Measurements from ENCODE around the gene VPS13D.

VPS13D gene

DNA sequence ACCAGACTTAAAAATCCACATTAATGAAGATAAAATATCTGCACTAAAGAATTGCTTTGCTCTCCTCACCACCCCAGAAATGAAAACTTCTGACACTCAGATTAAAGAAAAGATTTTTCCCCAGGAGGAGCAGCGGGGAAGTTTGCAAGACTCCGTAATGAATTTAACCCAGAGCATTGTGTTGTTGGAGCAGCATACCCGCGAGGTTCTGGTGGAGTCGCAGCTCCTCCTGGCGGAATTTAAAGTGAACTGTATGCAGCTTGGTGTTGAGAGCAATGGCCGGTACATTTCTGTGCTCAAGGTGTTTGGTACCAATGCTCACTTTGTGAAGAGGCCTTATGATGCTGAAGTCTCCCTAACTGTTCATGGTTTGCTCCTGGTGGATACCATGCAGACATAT is 46.4 kb downstream of the VPS13D start:
- Mint-ChIP-seq H3K27ac (no peak overlapping the region), H3K27me3 (no peaks in the 10 kb centered on the region), H3K4me1 (ENCODE audit: low read depth) (no peaks in the 10 kb centered on the region), H3K36me3 (ENCODE audit: low read depth) (peaks cover 79% of the 10 kb centered on the region), H3K4me3 (no peak overlapping the region), H3K9me3 (no peaks in the 10 kb centered on the region)
- no peak for DNase-seq

DNA sequence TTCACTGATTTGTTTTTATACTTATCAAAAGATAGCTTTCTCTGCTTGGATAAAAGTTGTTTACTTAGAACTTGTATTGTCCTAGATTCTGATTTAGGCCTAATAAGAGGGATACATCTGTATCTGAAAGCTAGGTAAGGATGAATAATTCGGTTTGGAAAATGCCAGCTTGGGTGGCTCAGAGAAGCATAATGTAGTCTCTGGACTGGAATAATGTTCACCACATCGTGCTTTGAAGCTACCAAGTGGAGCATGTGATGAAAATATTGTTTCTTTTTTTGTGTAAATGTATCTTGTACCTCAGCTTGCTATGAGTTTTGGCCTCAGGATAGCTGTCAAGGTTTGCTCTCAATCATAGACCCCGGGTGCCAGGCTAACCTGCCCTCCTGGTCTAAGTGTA is 49.2 kb downstream of the VPS13D start:
- H3K4me1 Mint-ChIP-seq (ENCODE audit: low read depth), result no peaks in the 10 kb centered on the region
- no peaks in the 10 kb centered on the region for H3K9me3 Mint-ChIP-seq
- no peaks in the 10 kb centered on the region for H3K27me3 Mint-ChIP-seq
- no peak overlapping the region for H3K4me3 Mint-ChIP-seq
- no peak overlapping the region for H3K27ac Mint-ChIP-seq
- no peak for DNase-seq
- peaks cover 86% of the 10 kb centered on the region for H3K36me3 Mint-ChIP-seq (ENCODE audit: low read depth)

DNA sequence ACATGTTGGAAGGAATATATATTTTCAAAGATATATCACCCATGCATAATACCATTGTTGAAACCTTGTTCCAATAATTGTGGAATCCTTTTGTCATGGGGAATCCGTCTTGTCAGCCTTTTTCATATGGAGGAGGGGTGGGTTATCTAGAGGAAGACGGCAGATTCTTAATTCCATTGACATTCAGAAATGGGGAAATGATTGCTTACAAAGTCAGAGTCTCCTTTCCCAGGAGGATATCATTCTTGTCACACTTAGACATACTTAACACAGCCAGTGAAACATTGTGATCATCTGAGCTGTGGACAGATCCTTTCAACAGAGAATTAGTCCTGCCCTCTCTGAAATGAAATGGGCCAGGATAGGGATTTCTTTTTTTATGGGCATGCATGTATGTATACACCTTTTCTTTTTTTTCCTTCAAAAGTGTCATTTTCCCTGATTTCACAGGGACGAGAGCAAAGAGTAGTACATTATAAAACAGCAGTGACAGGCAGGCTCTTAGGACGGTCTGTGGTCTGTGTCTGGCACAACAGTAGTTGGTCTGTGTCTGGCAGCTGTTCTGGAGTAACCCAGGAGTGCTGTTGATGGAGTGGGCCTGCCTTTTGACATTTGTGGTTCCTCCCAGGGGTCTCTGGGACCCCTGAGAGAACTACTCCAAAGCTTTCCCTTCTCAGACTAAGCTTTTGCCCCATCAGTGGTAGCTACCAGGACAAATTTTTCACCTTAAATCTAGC is 50.1 kb downstream of the VPS13D start:
- H3K9me3 Mint-ChIP-seq, result no peaks in the 10 kb centered on the region
- no peak overlapping the region for H3K4me3 Mint-ChIP-seq
- H3K36me3 Mint-ChIP-seq (ENCODE audit: low read depth), result peaks cover 91% of the 10 kb centered on the region
- H3K27me3 Mint-ChIP-seq, result no peaks in the 10 kb centered on the region
- H3K4me1 Mint-ChIP-seq (ENCODE audit: low read depth), result no peaks in the 10 kb centered on the region
- DNase-seq, result no peak
- no peak overlapping the region for H3K27ac Mint-ChIP-seq

DNA sequence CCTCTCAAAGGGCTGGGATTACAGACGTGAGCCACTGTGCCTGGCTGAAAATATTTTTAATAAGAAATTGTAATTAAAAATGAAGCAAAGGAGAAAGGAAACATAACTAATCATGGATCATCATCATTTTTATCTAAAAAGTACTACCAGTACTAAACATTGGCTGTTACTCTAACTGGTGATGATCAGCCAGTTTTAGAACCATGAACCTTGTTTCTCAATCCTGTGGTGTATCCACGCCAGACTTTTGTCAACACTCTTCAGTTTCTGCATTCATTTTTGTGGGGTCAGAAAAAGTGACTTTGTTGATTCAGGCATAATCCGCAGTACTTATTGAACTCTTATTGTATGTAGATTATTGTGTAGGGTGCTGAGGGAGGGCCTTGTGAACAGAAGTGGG is 52.3 kb downstream of the VPS13D start:
- no peaks in the 10 kb centered on the region for H3K9me3 Mint-ChIP-seq
- no peak for DNase-seq
- no peaks in the 10 kb centered on the region for H3K27me3 Mint-ChIP-seq
- no peak overlapping the region for H3K4me3 Mint-ChIP-seq
- H3K4me1 Mint-ChIP-seq (ENCODE audit: low read depth), result peaks cover 6% of the 10 kb centered on the region
- peaks cover 87% of the 10 kb centered on the region for H3K36me3 Mint-ChIP-seq (ENCODE audit: low read depth)
- H3K27ac Mint-ChIP-seq, result no peak overlapping the region

DNA sequence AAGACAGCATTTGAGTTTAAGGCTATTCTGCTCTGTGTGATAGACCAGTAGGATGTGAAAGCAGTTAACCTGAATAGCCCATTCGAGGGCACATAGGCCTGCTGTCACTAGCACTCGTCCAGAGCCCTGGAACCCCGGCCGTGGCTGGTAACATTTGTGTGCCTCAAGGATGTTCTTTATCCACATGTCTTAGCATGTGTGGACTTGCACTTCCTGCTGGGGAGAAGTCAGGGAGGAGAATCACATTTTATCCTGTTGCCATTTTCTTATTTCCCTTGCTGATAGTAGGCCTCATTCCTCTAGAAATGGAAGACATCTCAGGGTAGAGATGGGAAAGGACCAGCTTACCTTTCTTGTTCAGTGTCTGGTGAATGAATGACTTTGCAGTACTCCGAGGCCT is 54.7 kb downstream of the VPS13D start:
- DNase-seq, result no peak
- peaks cover 15% of the 10 kb centered on the region for H3K4me1 Mint-ChIP-seq (ENCODE audit: low read depth)
- no peak overlapping the region for H3K27ac Mint-ChIP-seq
- no peaks in the 10 kb centered on the region for H3K9me3 Mint-ChIP-seq
- peaks cover 79% of the 10 kb centered on the region for H3K36me3 Mint-ChIP-seq (ENCODE audit: low read depth)
- H3K27me3 Mint-ChIP-seq, result no peaks in the 10 kb centered on the region
- no peak overlapping the region for H3K4me3 Mint-ChIP-seq

DNA sequence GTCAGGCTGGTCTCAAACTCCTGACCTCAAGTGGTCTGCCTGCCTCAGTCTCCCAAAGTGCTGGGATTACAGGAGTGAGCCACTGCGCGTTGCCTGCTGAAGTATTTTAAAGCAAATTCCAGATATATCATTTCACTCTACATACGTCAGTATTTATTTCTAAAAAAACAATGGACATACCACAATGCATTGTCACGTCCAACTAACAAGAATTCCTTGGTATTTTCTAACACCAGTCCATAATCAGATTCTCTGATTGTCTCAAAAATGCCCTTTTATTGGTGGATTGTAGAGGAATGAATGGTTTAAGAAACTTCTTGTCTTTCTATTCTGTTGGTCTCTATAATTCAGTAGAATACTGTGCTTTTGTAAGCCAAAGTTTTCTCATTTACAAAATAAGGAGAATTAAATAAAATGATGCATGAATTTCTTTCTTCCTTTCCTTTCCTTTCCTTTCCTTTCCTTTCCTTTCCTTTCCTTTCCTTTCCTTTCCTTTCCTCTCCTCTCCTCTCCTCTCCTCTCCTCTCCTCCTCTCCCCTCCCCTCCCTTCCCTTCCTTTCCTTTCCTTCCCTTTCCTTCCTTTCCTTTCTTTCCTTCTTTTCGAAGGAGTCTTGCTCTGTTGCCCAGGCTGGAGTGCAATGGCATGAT is 55.8 kb downstream of the VPS13D start:
- peaks cover 15% of the 10 kb centered on the region for H3K4me1 Mint-ChIP-seq (ENCODE audit: low read depth)
- H3K27me3 Mint-ChIP-seq, result no peaks in the 10 kb centered on the region
- H3K4me3 Mint-ChIP-seq, result no peak overlapping the region
- H3K27ac Mint-ChIP-seq, result no peak overlapping the region
- no peak for DNase-seq
- H3K9me3 Mint-ChIP-seq, result no peaks in the 10 kb centered on the region
- H3K36me3 Mint-ChIP-seq (ENCODE audit: low read depth), result peaks cover 80% of the 10 kb centered on the region

DNA sequence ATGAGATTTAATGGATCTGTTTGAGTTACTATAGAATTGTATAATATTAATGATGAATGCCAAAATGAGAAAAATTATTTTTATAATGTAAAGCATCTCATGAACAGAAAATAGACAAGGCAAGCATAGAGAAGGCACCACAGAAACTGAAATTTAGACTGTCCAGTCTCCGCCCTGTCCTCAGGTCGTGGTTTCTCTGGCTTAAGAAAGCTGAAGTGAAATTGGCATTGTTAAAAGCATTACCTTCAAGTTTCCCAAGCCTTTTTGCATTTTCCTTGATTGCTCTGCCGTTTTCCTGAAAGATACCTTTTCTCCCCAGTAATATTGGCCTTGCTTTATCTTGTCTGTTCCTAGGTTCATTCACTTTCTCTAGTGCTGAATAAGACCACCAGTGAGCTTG is 58.0 kb downstream of the VPS13D start:
- peaks cover 81% of the 10 kb centered on the region for H3K36me3 Mint-ChIP-seq (ENCODE audit: low read depth)

DNA sequence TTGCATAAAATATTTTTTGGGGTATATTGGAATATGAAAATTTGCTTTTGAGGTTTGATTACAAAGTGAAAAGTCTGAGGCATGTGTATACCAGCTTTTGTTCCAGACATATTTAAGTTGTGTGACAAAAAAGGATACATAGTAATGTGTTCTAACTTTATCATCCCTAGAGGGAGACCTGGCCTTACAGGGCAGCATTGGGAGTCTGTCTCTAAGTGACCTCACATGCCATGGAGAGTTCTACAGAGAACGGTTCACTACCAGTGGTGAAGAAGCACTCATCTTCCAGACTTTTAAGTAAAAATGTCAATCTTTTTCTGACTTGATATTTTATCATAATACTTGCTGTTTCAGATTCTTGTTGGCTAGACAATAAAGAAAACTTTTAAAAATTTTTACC is 61.0 kb downstream of the VPS13D start:
- no peak for DNase-seq
- Mint-ChIP-seq H3K27ac (no peak overlapping the region), H3K4me1 (ENCODE audit: low read depth) (peaks cover 20% of the 10 kb centered on the region), H3K36me3 (ENCODE audit: low read depth) (peaks cover 81% of the 10 kb centered on the region), H3K4me3 (no peak overlapping the region), H3K27me3 (no peaks in the 10 kb centered on the region), H3K9me3 (no peaks in the 10 kb centered on the region)

More for the DNA sequence above, 58.0 kb downstream of the VPS13D start:
- Mint-ChIP-seq H3K9me3 (no peaks in the 10 kb centered on the region), H3K4me3 (no peak overlapping the region), H3K27me3 (no peaks in the 10 kb centered on the region), H3K4me1 (ENCODE audit: low read depth) (peaks cover 15% of the 10 kb centered on the region), H3K27ac (no peak overlapping the region)
- DNase-seq, result no peak

DNA sequence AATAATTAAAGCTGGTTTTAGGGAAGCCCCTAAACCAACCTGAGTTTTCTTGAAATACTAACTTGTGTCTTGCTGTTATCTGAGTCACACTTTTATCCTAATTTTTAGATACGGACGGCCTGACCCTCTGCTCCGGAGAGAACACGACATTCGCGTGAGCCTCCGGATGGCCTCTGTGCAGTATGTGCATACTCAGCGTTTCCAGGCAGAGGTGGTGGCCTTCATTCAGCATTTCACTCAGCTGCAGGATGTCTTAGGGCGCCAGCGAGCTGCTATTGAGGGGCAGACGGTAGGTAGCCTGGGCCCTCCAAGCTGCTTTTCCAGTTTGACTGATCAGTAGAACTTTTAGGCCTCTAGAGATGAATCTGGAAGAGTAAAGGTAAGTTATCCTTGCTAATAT is 63.6 kb downstream of the VPS13D start:
- no peaks in the 10 kb centered on the region for H3K27me3 Mint-ChIP-seq
- no peak overlapping the region for H3K27ac Mint-ChIP-seq
- no peaks in the 10 kb centered on the region for H3K9me3 Mint-ChIP-seq
- H3K4me1 Mint-ChIP-seq (ENCODE audit: low read depth), result peaks cover 28% of the 10 kb centered on the region
- peaks cover 81% of the 10 kb centered on the region for H3K36me3 Mint-ChIP-seq (ENCODE audit: low read depth)
- no peak for DNase-seq
- no peak overlapping the region for H3K4me3 Mint-ChIP-seq

DNA sequence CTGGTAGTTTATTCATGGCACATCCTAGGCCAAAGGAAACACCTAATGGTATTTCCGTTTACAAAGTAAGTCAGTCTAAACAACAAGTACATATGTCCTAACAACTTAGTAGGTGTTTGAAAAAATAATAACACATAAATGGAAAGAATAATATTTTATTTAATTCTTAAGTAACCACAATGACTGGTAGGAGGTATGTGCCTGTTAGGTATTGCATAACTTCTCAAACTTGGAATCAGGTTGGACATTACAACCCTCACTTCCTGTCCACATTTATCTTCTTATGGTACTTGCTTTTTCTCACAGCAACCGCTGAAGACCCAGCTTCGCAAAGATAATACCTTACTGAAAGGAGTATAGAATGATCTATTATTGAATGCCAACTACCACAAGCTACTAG is 64.2 kb downstream of the VPS13D start:
- H3K36me3 Mint-ChIP-seq (ENCODE audit: low read depth), result peaks cover 85% of the 10 kb centered on the region
- no peaks in the 10 kb centered on the region for H3K27me3 Mint-ChIP-seq
- peaks cover 30% of the 10 kb centered on the region for H3K4me1 Mint-ChIP-seq (ENCODE audit: low read depth)
- no peaks in the 10 kb centered on the region for H3K9me3 Mint-ChIP-seq
- DNase-seq, result no peak
- no peak overlapping the region for H3K4me3 Mint-ChIP-seq
- H3K27ac Mint-ChIP-seq, result no peak overlapping the region

DNA sequence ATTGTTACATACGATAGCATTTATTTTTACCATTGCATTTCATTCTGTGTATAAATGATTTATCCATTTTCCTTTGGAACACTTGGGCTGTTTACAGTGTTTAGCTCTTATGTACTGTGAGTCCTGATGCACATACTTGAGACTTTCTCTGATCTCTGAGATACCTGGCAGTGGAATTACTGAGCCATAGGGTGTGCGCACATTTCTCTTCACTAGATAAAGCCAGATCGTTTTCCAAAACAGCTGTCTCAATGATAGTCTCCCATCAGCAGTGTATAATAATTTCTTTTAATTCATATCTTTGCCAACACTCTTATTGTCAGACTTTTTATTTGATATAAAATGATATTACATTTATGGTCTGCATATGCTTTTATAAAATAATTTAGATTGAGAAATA is 66.2 kb downstream of the VPS13D start:
- no peak overlapping the region for H3K4me3 Mint-ChIP-seq
- H3K4me1 Mint-ChIP-seq (ENCODE audit: low read depth), result peaks cover 34% of the 10 kb centered on the region
- H3K27me3 Mint-ChIP-seq, result no peaks in the 10 kb centered on the region
- H3K27ac Mint-ChIP-seq, result peak overlapping the region; percentile 47
- peaks cover 88% of the 10 kb centered on the region for H3K36me3 Mint-ChIP-seq (ENCODE audit: low read depth)
- DNase-seq, result no peak
- no peaks in the 10 kb centered on the region for H3K9me3 Mint-ChIP-seq

DNA sequence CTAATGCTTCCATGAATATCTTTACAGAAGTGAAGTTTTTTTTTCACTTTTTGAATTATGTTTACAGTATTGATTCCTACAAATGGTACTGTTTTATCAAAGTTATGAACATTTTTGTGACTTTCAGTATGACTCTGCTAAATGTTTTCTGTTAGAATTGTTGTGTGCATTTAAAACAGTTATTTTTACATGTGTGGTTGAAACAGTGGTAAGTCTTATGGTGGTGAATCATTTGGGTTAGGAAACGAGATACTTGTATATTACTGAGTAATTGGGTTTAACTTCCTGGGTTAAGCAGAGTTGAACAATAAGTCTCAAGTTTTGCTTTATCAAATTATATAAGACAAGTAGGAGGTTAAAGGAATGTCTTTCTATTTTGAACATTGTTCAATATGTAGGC is 66.8 kb downstream of the VPS13D start:
- H3K4me3 Mint-ChIP-seq, result peak overlapping the region; percentile 34
- H3K4me1 Mint-ChIP-seq (ENCODE audit: low read depth), result peaks cover 38% of the 10 kb centered on the region
- H3K27me3 Mint-ChIP-seq, result no peaks in the 10 kb centered on the region
- peak overlapping the region; percentile 85 for H3K27ac Mint-ChIP-seq
- no peak for DNase-seq
- H3K9me3 Mint-ChIP-seq, result no peaks in the 10 kb centered on the region
- H3K36me3 Mint-ChIP-seq (ENCODE audit: low read depth), result peaks cover 88% of the 10 kb centered on the region

DNA sequence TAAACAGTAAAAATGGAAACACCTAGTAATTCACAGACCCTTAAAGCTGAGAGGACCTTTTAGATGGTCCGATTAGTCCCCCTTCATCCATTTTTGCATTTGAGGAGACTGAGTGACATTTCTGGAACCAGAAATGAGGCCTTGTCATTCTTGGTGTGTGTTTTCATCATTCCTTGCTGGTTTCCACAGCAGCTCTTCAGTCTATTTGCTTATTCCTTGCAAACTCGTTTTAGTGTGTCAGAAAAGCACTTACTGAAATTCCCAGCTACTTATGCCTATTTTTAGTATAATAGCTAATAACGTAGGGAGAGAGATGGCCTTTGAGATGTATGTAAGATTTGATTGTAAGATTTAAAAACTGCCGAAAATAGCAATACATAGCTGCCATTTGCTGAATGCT is 70.9 kb downstream of the VPS13D start:
- Mint-ChIP-seq H3K36me3 (ENCODE audit: low read depth) (peaks cover 92% of the 10 kb centered on the region), H3K9me3 (no peaks in the 10 kb centered on the region), H3K27ac (no peak overlapping the region)

DNA sequence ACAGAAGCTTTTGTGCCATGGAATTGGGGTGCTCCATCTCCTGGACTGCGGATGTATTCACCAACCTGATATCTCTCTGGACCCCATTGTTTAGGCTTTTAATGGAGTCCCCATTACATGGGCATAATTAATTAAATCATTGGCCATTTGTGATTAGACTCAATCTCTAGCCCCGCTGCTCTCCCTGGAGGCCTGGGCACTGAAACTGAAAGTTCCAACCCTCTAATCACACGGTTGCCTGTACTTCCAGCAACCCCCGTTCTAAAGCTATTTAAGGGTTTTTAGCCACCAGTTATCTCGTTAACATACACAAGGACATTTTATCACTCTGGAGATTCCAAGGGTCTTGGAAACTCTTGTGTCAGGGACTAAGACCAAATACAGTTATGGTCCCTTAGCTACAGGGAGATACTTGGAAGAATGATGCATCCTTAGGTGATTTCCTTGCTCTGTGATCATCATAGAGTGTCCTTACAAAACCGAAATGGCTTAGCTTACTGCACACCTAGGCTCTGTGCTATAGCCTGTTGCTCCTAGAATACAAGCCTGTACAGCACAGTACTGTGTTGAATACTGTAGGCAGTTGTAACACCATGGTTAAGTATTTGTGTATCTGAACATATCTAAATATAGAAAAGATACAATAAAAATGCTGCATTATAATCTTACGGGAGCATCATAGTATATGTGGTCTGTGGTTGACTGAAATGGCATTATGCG is 71.8 kb downstream of the VPS13D start:
- Mint-ChIP-seq H3K36me3 (ENCODE audit: low read depth) (peaks cover 91% of the 10 kb centered on the region), H3K4me1 (ENCODE audit: low read depth) (peaks cover 29% of the 10 kb centered on the region), H3K27ac (no peak overlapping the region), H3K4me3 (no peak overlapping the region), H3K27me3 (no peaks in the 10 kb centered on the region), H3K9me3 (no peaks in the 10 kb centered on the region)
- DNase-seq, result no peak

More for the DNA sequence above, 70.9 kb downstream of the VPS13D start:
- Mint-ChIP-seq H3K4me1 (ENCODE audit: low read depth) (peaks cover 37% of the 10 kb centered on the region), H3K27me3 (no peaks in the 10 kb centered on the region), H3K4me3 (no peak overlapping the region)
- DNase-seq, result no peak
